Stimulated activated naive CD8-positive, alpha-beta T cell treated with anti-CD3 and anti-CD28 coated beads, Interleukin-15, amount 100 ng/mL, for 72 hours (primary cell): ENCODE results near the gene EPB41L1.

ENCODE experiments used
- ATAC-seq: fragments of 150-1000 bp; cut with Tn5 transposase; 2 replicates; pipeline ENCODE4 v1.10.0; 2021; ENCODE audit warnings: mild to moderate bottlenecking, moderate library complexity
- DNase-seq, 2 donors: peaks; one replicate each; pipeline ENCODE4 v3.0.0; 2021 to 2022
- H3K27ac Mint-ChIP-seq, 2 donors: one replicate each; pipeline ENCODE4 v1.8.0; 2022; ENCODE audit warnings: mild to moderate bottlenecking in 2 of 2, mixed read lengths in 2 of 2, moderate library complexity in 2 of 2
- H3K27me3 Mint-ChIP-seq: one replicate; pipeline ENCODE4 v1.8.0; 2022; ENCODE audit warnings: mixed read lengths
- H3K4me1 Mint-ChIP-seq: one replicate; pipeline ENCODE4 v1.8.0; 2022; ENCODE audit warnings: mild to moderate bottlenecking, mixed read lengths
- H3K4me3 Mint-ChIP-seq, 2 donors: one replicate each; pipeline ENCODE4 v1.8.0; 2022; ENCODE audit warnings: mild to moderate bottlenecking in 2 of 2, mixed read lengths in 2 of 2, moderate library complexity in 1 of 2
- H3K9me3 Mint-ChIP-seq, 2 donors: one replicate each; pipeline ENCODE4 v1.8.0; 2022; ENCODE audit warnings: mixed read lengths in 2 of 2

EPB41L1 gene

DNA sequence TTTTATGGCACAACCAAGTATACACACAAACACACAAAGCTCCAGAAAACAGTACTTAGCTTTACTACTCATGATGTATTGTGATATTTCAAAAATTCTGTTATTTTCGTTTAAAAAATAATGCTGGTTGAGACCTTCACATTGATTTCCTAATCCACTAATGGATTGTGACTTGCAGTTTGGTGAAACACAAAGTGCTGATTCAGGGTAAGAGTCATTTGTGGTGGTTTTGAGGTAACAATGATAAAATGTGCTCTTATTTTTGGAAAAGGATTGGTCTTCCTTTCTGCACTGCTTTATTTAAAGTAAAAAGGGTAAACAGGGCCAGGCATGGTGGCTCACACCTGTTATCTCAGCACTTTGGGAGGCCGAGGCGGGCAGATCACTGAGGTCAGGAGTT lies 83.6 kb downstream of the EPB41L1 start:
- peak overlapping the region; percentile 21 to 48 for H3K4me3 Mint-ChIP-seq
- no peak for DNase-seq
- ATAC-seq: no peak
- H3K27me3 Mint-ChIP-seq: no peaks in the 10 kb centered on the region
- peaks cover 42% of the 10 kb centered on the region for H3K4me1 Mint-ChIP-seq
- H3K9me3 Mint-ChIP-seq: no peaks in the 10 kb centered on the region
- H3K27ac Mint-ChIP-seq: no peak overlapping the region

DNA sequence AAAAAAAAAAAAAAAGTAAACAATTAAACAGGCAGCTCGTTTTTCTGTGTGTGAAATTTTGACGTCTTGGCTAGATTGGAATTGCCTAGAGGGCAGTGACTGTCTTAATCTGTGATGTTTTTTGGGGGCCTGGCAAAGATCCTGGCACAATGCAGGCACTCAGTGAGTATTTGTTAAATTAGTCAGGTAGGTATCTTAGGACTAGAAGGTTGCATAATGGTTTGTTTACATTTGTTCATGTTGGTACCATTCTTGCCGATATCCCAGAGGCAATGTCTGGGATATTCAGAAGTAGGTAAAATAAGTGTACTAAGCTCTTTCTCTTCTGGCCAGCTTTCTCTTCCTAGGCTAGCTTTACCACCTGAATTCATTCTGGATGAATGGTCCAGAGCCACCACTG lies 84.2 kb downstream of the EPB41L1 start:
- Mint-ChIP-seq H3K4me1 (peaks cover 42% of the 10 kb centered on the region), H3K27me3 (no peaks in the 10 kb centered on the region), H3K27ac (no peak overlapping the region), H3K4me3 (peak overlapping the region in 1 of 2 donors; percentile 33), H3K9me3 (no peaks in the 10 kb centered on the region)
- DNase-seq (no peak), ATAC-seq (no peak)

DNA sequence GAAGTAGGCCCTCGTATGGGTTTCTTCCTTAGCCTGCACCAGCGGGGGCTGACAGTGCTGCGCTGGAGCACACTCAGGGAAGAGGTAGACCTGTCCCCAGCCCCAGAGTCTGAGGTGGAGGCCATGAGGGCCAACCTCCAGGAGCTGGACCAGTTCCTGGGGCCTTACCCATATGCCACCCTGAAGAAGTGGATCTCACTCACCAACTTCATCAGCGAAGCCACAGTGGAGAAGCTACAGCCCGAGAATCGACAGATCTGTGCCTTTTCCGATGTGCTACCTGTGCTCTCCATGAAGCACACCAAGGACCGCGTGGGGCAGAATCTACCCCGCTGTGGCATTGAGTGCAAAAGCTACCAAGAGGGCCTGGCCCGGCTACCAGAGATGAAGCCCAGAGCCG lies 85.5 kb downstream of the EPB41L1 start:
- no peaks in the 10 kb centered on the region for H3K27me3 Mint-ChIP-seq
- peaks cover 46% of the 10 kb centered on the region for H3K4me1 Mint-ChIP-seq
- ATAC-seq (no peak), DNase-seq (no peak)
- no peak overlapping the region for H3K4me3 Mint-ChIP-seq
- H3K9me3 Mint-ChIP-seq: no peaks in the 10 kb centered on the region
- no peak overlapping the region for H3K27ac Mint-ChIP-seq

DNA sequence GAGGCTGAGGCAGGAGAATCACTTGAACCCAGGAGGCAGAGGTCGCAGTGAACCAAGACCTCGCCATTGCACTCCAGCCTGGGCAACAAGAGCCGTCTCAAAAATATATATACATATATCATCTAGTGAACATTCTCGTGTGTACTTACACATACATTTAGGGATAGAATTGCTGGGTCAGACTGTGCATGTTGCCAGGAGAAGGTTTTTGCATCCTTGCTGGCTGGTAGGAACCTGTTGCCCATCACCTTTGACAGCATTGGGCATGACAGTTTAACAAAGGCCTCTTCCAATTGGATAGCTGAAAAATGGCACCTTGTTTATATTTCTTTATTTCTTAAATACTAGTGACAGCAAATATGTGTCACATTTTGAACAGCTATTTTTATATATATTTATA lies 87.1 kb downstream of the EPB41L1 start:
- no peaks in the 10 kb centered on the region for H3K9me3 Mint-ChIP-seq
- H3K27ac Mint-ChIP-seq: no peak overlapping the region
- ATAC-seq (no peak), DNase-seq (no peak)
- H3K4me1 Mint-ChIP-seq: peaks cover 44% of the 10 kb centered on the region
- no peak overlapping the region for H3K4me3 Mint-ChIP-seq
- H3K27me3 Mint-ChIP-seq: no peaks in the 10 kb centered on the region

DNA sequence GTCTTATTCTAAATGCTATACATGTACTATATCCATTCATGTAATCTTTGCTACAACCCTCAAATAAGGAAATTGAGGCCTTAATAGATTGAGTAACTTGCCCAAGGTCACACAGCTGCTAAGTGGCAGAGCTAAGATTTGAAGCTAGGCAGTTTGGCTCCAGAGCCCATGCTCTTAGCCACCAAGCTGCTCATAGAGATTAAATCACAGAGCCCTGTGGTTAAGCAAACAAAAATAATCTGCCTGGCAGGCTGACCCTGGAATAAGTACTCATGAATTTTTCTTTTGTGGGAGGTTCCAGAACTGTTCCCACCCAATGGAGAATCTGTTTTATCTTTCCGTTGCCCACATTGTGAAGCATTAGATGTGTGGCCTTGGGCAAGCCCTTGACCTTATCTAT lies 89.2 kb downstream of the EPB41L1 start:
- Mint-ChIP-seq H3K27me3 (no peaks in the 10 kb centered on the region), H3K27ac (no peak overlapping the region), H3K4me1 (peaks cover 42% of the 10 kb centered on the region), H3K9me3 (no peaks in the 10 kb centered on the region), H3K4me3 (no peak overlapping the region)
- no peak for DNase-seq
- ATAC-seq: no peak

DNA sequence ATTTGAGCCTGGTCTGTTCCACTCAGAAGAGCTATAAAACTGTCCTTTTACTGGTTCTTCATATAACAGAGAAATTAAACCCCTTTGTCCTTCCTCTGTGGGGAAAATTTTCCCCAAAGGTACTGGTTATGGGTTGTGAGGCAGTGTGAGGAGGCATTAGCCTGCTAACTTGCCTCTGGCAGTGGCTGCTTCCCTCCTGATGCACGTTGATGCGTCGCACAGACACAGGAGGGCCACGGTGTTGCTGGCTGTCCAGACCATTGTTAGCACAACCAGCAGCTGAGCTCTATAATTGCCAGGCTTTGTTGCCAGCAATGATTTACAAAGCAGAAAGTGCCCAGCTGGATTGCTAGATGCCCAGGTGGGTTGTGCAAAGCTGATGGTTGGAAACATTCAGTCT lies 91.9 kb downstream of the EPB41L1 start:
- no peak for ATAC-seq
- Mint-ChIP-seq H3K4me3 (no peak overlapping the region), H3K27ac (no peak overlapping the region)

DNA sequence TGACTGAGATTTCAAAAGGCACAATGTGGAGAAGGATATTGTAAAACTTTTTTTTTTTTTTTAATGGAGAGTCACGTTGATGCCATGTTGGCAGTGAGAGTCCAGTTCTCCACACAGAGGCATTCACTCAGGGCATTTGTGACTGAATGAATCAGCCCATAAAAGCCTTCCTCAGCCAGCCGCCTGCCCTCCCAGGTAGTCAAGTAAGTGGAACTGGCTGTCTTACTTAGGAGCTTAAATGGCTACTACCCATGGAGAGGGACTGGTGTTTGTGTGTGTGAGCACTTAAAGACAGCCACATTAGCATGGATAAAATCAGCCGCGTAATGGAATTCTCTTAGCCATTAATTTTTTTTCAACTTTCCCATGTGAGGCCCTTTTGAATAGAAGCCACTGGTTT lies 94.3 kb downstream of the EPB41L1 start:
- Mint-ChIP-seq H3K27me3 (no peaks in the 10 kb centered on the region), H3K4me3 (no peak overlapping the region), H3K4me1 (peaks cover 29% of the 10 kb centered on the region), H3K27ac (no peak overlapping the region), H3K9me3 (no peaks in the 10 kb centered on the region)
- no peak for DNase-seq
- ATAC-seq: no peak

More for the DNA sequence above, 91.9 kb downstream of the EPB41L1 start:
- peaks cover 29% of the 10 kb centered on the region for H3K4me1 Mint-ChIP-seq
- H3K27me3 Mint-ChIP-seq: no peaks in the 10 kb centered on the region
- no peak for DNase-seq
- no peaks in the 10 kb centered on the region for H3K9me3 Mint-ChIP-seq

DNA sequence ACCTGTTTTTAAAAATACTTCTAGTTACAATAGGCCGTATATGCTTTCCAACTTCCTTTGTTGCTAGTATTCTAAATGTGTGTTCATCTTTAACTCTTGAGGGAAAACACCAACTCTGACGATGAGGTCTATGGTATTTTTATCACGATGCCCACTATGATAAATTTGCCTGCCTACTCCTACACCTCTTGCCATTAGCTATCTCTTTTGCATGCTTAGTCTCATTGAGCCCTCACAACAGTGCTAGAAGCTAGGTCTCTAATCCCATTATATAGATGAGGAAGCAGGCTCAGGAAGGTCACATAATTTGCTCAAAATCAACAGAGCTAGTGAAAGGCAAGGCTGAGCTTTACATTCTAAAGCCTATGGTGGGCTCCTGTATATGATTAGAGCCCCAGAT lies 94.9 kb downstream of the EPB41L1 start:
- H3K27ac Mint-ChIP-seq: no peak overlapping the region
- no peak overlapping the region for H3K4me3 Mint-ChIP-seq
- ATAC-seq (no peak), DNase-seq (no peak)
- H3K27me3 Mint-ChIP-seq: no peaks in the 10 kb centered on the region
- H3K9me3 Mint-ChIP-seq: no peaks in the 10 kb centered on the region
- H3K4me1 Mint-ChIP-seq: peaks cover 29% of the 10 kb centered on the region

DNA sequence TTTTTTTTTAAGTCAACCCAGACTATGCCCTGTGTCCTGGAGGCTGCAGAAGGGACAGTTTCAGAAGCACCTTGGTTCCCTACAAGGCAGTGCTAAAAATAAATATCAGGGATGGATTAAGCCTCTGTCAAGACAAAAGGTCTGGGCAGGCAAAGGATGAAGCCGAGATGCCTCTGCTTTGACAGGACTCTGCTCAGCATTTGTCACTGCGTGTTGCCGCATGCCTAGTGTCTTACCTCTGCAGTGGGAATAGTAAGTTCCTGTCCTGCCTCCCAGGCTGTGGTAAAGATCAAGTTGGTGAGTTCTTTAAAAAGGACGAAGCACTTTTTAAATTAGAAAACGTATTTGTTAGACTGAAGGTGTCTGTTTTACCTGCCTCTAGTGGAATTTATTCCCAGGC lies 96.9 kb downstream of the EPB41L1 start:
- H3K4me1 Mint-ChIP-seq: peaks cover 21% of the 10 kb centered on the region
- no peak overlapping the region for H3K27ac Mint-ChIP-seq
- DNase-seq (no peak), ATAC-seq (no peak)
- no peaks in the 10 kb centered on the region for H3K27me3 Mint-ChIP-seq
- no peak overlapping the region for H3K4me3 Mint-ChIP-seq
- no peaks in the 10 kb centered on the region for H3K9me3 Mint-ChIP-seq

DNA sequence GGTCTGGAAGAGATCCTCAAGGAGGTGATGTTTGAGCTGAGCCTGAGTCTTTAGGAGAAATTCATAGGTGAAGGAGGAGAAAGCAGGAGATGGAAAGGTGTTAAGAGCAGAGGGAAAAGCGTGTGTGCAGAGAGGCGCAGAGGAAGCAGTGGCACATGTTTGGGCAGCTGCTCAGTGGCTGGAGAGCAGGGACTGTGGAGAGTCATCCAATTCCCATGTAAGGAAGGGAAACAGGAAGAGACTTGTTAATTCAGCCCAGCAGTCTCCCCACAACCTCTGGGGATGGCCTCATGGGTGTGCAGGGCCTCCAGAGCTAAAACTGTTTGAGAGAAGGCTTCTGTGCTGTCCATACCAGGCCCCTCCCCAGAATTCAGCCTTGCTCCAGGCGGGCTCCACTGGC lies 98.0 kb downstream of the EPB41L1 start:
- Mint-ChIP-seq H3K4me1 (peaks cover 16% of the 10 kb centered on the region), H3K27me3 (no peaks in the 10 kb centered on the region), H3K27ac (peak overlapping the region in 1 of 2 donors; percentile 1), H3K9me3 (no peaks in the 10 kb centered on the region), H3K4me3 (no peak overlapping the region)
- DNase-seq (no peak), ATAC-seq (no peak)

DNA sequence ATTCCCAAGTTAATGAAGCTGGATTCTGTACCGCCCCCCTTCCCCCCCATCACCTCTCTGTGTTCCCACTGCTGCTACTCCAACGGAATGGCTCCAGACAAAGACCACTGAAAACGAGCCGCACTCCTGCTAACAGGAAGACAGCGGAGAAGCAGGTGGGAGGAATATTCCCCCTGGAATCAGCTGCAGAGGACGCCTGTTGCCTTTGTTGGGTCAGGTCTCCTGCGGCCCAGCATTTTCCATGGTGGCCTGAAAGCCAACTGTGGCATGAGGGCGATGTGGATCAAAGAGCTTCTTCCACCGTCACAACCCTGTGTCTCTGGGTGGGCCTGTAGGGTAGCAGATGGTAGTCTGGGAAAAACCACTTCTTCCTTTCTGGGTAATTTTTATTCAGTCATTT lies 98.5 kb downstream of the EPB41L1 start:
- Mint-ChIP-seq H3K27ac (peak overlapping the region; percentile 65 to 68), H3K4me3 (no peak overlapping the region), H3K4me1 (peaks cover 13% of the 10 kb centered on the region), H3K9me3 (no peaks in the 10 kb centered on the region), H3K27me3 (no peaks in the 10 kb centered on the region)
- no peak for ATAC-seq
- DNase-seq: no peak

DNA sequence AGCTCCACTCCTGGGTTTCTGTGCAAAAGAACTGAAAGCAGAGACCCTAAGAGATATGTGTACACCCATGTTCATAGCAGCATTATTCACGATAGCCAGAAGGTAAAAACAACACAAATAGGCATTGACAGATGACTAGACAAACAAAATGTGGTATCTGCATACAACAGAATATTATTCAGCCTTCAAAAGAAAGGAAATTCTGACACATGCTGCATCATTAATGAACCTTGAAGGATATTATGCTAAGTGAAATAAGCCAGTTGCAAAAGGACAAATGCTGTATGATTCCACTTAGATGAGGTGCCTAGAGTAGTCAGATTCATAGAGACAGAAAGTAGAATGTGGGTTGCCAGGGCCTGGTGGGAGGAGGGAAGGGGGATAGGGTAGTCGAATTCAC lies 99.5 kb downstream of the EPB41L1 start:
- H3K27me3 Mint-ChIP-seq: no peaks in the 10 kb centered on the region
- no peak overlapping the region for H3K4me3 Mint-ChIP-seq
- no peak for ATAC-seq
- peak overlapping the region in 1 of 2 donors; percentile 27 for H3K27ac Mint-ChIP-seq
- H3K4me1 Mint-ChIP-seq: peaks cover 5% of the 10 kb centered on the region
- no peak for DNase-seq
- H3K9me3 Mint-ChIP-seq: no peaks in the 10 kb centered on the region

DNA sequence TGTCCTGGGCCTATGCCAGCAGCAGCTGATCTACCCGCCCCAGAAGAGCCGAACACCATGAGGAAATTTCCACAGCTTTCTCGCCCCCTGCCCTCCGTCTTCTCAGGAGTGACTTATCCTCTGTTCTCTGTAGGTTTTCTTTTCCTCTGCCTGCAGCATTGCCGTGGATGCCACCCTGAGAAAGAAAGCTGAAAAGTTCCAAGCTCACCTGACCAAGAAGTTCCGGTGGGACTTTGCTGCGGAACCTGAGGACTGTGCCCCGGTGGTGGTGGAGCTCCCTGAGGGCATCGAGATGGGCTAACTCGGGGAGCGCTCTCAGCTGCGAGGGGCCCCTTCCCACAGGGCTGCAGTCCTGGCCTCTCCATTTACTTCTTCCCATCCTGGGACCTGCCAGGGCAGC lies 100.9 kb downstream of the EPB41L1 start:
- ATAC-seq (no peak), DNase-seq (no peak)
- Mint-ChIP-seq H3K27me3 (no peaks in the 10 kb centered on the region), H3K4me1 (no peaks in the 10 kb centered on the region), H3K27ac (no peak overlapping the region), H3K9me3 (no peaks in the 10 kb centered on the region), H3K4me3 (no peak overlapping the region)

DNA sequence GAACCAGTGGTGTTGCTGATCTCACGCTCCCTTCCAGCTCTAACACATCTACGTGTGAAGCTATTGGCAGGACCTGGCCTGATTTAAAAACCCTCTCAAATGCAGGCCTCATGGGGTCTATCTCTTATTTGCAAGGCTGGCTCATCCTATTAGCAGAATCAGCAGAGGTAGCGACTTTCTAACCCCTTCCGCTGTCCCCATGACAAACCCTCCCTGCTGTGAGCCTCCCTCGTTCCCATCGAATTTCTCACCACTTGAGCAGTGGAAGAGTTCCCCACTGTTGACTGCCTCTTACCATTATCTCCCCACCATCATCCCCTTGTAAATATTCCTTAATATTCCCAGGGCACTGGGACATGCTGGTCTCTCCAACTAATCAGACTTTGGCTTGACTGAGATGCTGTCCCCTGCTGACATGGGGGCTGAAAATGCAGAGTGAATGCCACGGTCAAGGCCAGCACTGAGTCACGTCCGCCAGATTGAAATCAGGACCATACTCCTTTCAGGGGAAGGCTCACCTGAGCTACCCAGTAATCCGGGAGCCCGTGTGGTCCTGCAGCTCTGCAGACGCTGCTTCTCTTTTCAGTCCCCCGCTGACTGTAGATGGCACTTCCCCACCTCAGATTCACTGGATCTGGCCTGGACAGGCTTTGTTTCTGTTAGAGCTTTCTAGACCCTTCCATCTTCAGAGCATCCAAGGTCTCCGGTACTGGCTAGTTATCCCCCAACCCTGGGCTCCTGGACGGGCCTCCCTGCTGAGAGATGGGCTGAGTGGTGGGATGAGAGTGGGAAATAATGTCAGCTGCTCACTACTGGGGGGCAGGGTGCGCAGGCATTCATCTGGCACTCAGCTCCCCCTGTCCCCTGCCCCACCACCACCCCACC lies 104.9 kb downstream of the EPB41L1 start:
- no peaks in the 10 kb centered on the region for H3K27me3 Mint-ChIP-seq
- H3K9me3 Mint-ChIP-seq: no peaks in the 10 kb centered on the region
- peak overlapping the region in 1 of 2 donors; percentile 54 for H3K27ac Mint-ChIP-seq
- H3K4me1 Mint-ChIP-seq: no peaks in the 10 kb centered on the region
- H3K4me3 Mint-ChIP-seq: no peak overlapping the region
- ATAC-seq (no peak), DNase-seq (no peak)

DNA sequence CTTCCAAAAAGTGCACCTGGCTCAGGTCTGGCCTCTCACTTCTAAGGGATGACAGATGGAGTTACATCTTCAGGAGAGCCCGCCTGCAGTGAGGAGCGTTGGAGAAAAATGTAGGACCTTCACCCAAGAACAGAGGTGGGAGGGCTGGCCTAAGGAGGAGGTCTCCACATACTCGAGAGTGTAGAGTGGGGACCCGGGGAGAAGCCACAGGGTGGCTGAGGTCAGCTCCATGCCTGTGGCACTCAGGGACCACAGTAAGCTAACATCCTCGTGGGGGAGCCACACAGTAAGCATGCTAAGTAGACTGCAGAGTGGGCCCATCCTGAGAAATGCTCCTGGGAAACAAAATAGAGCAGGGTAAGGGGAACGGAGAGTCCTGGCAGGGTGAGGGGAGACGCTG lies 105.8 kb downstream of the EPB41L1 start:
- Mint-ChIP-seq H3K4me1 (no peaks in the 10 kb centered on the region), H3K4me3 (no peak overlapping the region), H3K27me3 (no peaks in the 10 kb centered on the region), H3K9me3 (no peaks in the 10 kb centered on the region), H3K27ac (no peak overlapping the region)
- ATAC-seq: no peak
- no peak for DNase-seq

DNA sequence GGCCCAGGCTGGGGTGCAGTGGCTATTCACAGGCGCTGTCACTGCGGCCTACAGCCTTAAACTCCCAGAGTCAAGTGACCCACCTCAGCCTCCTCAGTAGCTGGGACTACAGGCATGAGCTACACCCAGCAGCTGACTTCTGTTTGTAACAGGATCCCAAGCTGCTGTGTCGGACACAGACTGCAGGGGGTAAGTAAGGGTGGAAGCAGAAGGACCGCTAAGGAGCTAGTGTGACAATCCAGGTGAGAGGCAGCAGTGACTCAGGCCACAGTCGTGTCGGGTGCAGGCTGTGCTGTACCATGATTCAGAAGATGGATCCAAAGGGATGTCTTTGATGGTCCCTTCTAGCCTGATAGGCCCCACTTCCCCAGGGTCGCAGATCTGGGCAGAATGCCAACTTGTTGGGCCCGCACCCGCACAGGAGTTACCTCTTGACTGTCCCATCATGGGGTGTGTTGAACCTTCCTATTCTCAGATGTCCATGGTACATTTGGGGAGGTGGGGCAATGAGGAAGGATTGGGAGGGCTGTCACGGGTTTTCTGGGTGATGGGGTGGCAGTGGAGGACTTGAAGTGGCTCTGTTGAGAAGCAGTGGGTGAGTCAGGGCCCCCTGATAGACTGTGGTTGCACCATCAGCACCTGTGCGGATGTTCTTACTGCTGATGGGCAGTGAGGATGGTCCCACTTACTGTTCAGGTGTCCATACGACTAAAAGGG lies 107.0 kb downstream of the EPB41L1 start:
- no peak overlapping the region for H3K27ac Mint-ChIP-seq
- DNase-seq (no peak), ATAC-seq (no peak)
- H3K4me3 Mint-ChIP-seq: no peak overlapping the region
- H3K9me3 Mint-ChIP-seq: no peaks in the 10 kb centered on the region
- no peaks in the 10 kb centered on the region for H3K4me1 Mint-ChIP-seq
- H3K27me3 Mint-ChIP-seq: no peaks in the 10 kb centered on the region
